Karpas-422 (cell line): ENCODE data around the gene PIP4K2B. TPM values are rescaled to one million over a fixed set of nuclear protein-coding genes. Genes with fewer than 3 reads are reported as not detected.

Experiments used
- DNase-seq: peaks from one replicate; pipeline ENCODE4 v3.0.0-alpha.2; 2015
- H2AFZ ChIP-seq: fragments of 200-600 bp; sonication (generic); 2 replicates; pipeline ENCODE4 v1.6.1; 2014; ENCODE audit warnings: antibody characterized with exemption, low read length, mixed read lengths
- H3K27ac ChIP-seq: fragments of 200-600 bp; sonication (generic); 2 replicates; pipeline ENCODE4 v1.5.1; 2014; ENCODE audit warnings: mild to moderate bottlenecking, low read length, moderate library complexity
- H3K27me3 ChIP-seq: fragments of 200-600 bp; sonication (generic); 2 replicates; pipeline ENCODE4 v1.6.1; 2014; ENCODE audit warnings: low read length, mixed read lengths
- H3K36me3 ChIP-seq: fragments of 200-600 bp; sonication (generic); 2 replicates; pipeline ENCODE4 v1.6.1; 2014; ENCODE audit warnings: low read length, mixed read lengths; ENCODE audit not compliant: insufficient read depth
- H3K4me1 ChIP-seq: fragments of 200-600 bp; sonication (generic); 2 replicates; pipeline ENCODE4 v1.6.1; 2014; ENCODE audit warnings: mild to moderate bottlenecking, low read length, mixed read lengths
- H3K4me2 ChIP-seq: fragments of 200-600 bp; sonication (generic); 2 replicates; pipeline ENCODE4 v1.6.1; 2014; ENCODE audit warnings: low read length, low read depth, mild to moderate bottlenecking; ENCODE audit not compliant: poor library complexity, severe bottlenecking
- H3K4me3 ChIP-seq: fragments of 200-600 bp; sonication (generic); 2 replicates; pipeline ENCODE4 v1.5.1; 2014; ENCODE audit warnings: mild to moderate bottlenecking, antibody characterized with exemption, low read length, mixed read lengths
- H3K79me2 ChIP-seq: fragments of 200-600 bp; sonication (generic); 2 replicates; pipeline ENCODE4 v1.6.1; 2014; ENCODE audit warnings: mild to moderate bottlenecking, low read length, mixed read lengths
- H3K9ac ChIP-seq: fragments of 200-600 bp; sonication (generic); 2 replicates; pipeline ENCODE4 v1.6.0; 2014; ENCODE audit warnings: low read length
- H3K9me2 ChIP-seq: fragments of 200-600 bp; sonication (generic), shearing (Covaris generic); replicated peaks from 2 replicates; pipeline ENCODE4 v1.6.0; 2014; ENCODE audit warnings: mild to moderate bottlenecking, low read length, moderate library complexity; ENCODE audit not compliant: insufficient read depth
- H3K9me3 ChIP-seq: fragments of 300-700, 200-600 bp; sonication (generic); 2 replicates; pipeline ENCODE4 v1.6.1; 2014; ENCODE audit warnings: low read length, mixed read lengths
- H4K20me1 ChIP-seq: fragments of 200-600 bp; sonication (generic); 2 replicates; pipeline ENCODE4 v1.6.1; 2014; ENCODE audit warnings: mild to moderate bottlenecking, antibody characterized with exemption, low read length, low read depth; ENCODE audit not compliant: insufficient read depth
- total RNA-seq: library from RNA; depleted of rRNA; stranded (reverse); fragments of >200 nt; shearing (Covaris generic); gene quantifications from 2 replicates; pipeline ENCODE4 v1.2.3, GENCODE V29; 2014; ENCODE audit warnings: low replicate concordance

The PIP4K2B gene
- total RNA-seq, 1 experiment from 2014 or later, result 32.0 TPM

DNA sequence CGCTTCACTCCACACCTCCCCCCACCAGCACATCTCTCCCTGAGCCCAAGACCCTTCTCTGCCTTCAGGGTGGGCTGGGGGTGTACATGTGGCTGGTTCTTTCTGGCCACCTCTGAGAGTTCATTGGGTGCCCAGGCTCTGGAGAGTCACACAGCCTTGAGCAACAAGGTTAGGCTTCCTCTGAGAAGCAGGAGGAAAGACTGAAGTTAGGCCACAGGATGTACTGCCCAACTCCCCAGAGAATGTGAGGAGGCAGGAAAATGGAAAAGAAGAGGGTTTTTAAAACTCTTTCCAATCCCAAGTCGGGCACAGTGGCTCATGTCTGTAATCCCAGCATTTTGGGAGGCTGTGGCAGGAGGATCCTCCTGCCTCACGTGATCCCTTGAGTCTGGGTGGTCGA lies 58.5 kb downstream of the PIP4K2B start:
- Histone ChIP-seq H3K79me2 (no peaks in the 10 kb centered on the region), H3K4me3 (no peak overlapping the region), H3K36me3 (no peaks in the 10 kb centered on the region), H3K27me3 (no peaks in the 10 kb centered on the region), H4K20me1 (no peaks in the 10 kb centered on the region), H3K4me1 (peaks cover 5% of the 10 kb centered on the region), H3K27ac (no peak overlapping the region), H3K9me3 (no peaks in the 10 kb centered on the region), H2AFZ (no peak overlapping the region), H3K4me2 (no peak overlapping the region), H3K9ac (no peak overlapping the region), H3K9me2 (no peaks in the 10 kb centered on the region)
- no peak for DNase-seq

DNA sequence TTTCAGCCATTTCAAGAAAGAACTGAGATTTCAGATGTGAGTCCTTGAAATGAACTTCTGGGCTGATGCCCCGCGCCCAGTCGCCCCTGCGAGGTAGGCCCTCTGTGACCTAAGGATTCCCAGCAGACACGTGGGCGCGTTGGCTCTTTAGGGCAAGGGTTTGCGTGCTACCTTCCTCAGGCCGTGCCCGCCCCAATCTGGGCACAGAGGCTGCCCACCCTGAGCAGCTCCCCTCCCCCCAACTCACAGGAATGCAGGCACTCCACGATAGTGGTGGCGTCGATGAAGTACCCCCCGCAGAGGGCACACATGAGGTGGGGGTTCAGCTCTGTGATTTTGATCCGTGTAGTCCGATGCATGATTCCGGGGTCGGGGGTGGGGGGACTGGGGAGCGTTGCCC lies 59.3 kb downstream of the PIP4K2B start:
- Histone ChIP-seq H3K79me2 (no peaks in the 10 kb centered on the region), H2AFZ (no peak overlapping the region), H3K27ac (no peak overlapping the region), H3K4me1 (no peaks in the 10 kb centered on the region), H3K4me3 (no peak overlapping the region), H4K20me1 (no peaks in the 10 kb centered on the region), H3K27me3 (no peaks in the 10 kb centered on the region), H3K4me2 (no peak overlapping the region), H3K9ac (no peak overlapping the region), H3K36me3 (no peaks in the 10 kb centered on the region), H3K9me2 (no peaks in the 10 kb centered on the region), H3K9me3 (no peaks in the 10 kb centered on the region)
- no peak for DNase-seq

DNA sequence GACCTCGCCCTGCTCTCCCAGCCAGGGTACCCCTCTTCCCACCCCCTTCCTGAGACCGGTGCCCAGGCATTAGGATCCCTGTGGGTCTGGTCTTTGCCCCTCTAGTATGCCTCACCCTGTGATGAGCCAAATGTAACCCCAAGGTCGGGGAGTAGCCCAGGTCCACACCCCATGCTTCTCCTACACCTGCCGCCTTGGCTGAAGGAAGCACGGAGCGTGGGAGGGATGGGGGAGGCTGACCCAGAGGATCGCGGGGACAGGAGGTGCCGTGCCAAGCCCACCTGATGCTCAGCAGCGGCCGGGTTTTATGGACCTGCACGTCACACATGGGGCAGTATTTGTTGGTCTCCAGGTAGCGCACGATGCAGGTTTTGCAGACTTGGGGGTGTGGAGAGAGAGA lies 60.1 kb downstream of the PIP4K2B start:
- H4K20me1 ChIP-seq, result 0 out of 2 replicates have a peak, but pooled peaks cover 4% of the 10 kb centered on the region
- DNase-seq, result no peak
- H3K9me2 ChIP-seq, result no peaks in the 10 kb centered on the region
- no peaks in the 10 kb centered on the region for H3K9me3 ChIP-seq
- H3K4me1 ChIP-seq, result no peaks in the 10 kb centered on the region
- H3K36me3 ChIP-seq, result no peaks in the 10 kb centered on the region
- H3K27ac ChIP-seq, result no peak overlapping the region
- H3K4me3 ChIP-seq, result no peak overlapping the region
- H3K27me3 ChIP-seq, result no peaks in the 10 kb centered on the region
- H3K4me2 ChIP-seq, result no peak overlapping the region
- no peaks in the 10 kb centered on the region for H3K79me2 ChIP-seq
- no peak overlapping the region for H2AFZ ChIP-seq
- H3K9ac ChIP-seq, result no peak overlapping the region

DNA sequence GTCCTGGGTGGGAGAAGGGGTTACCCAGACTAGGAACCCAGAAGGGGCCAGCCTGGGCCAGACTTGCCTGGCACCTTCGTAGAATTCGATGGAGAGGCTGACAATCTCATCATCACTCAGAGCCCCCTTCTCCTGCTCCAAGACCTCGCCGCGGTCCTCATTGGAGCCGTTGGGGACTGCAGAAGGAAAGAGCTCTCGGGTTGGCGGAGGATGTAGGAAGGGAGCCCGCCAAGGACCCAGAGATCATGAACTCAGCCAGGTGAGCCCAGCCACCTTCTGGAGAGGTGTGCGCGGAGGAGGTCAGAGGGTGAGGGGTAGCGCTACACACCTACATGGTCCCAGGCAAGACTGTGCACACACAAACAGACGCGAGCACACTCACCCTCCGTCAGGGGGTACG lies 60.7 kb downstream of the PIP4K2B start:
- H3K79me2 ChIP-seq, result no peaks in the 10 kb centered on the region
- H3K4me1 ChIP-seq, result no peaks in the 10 kb centered on the region
- no peaks in the 10 kb centered on the region for H3K27me3 ChIP-seq
- H3K9me3 ChIP-seq, result no peaks in the 10 kb centered on the region
- no peaks in the 10 kb centered on the region for H3K9me2 ChIP-seq
- no peak overlapping the region for H3K4me3 ChIP-seq
- no peaks in the 10 kb centered on the region for H3K36me3 ChIP-seq
- 0 out of 2 replicates have a peak, but pooled peaks cover 6% of the 10 kb centered on the region for H4K20me1 ChIP-seq
- H2AFZ ChIP-seq, result no peak overlapping the region
- no peak overlapping the region for H3K4me2 ChIP-seq
- H3K27ac ChIP-seq, result no peak overlapping the region
- H3K9ac ChIP-seq, result no peak overlapping the region
- no peak for DNase-seq

DNA sequence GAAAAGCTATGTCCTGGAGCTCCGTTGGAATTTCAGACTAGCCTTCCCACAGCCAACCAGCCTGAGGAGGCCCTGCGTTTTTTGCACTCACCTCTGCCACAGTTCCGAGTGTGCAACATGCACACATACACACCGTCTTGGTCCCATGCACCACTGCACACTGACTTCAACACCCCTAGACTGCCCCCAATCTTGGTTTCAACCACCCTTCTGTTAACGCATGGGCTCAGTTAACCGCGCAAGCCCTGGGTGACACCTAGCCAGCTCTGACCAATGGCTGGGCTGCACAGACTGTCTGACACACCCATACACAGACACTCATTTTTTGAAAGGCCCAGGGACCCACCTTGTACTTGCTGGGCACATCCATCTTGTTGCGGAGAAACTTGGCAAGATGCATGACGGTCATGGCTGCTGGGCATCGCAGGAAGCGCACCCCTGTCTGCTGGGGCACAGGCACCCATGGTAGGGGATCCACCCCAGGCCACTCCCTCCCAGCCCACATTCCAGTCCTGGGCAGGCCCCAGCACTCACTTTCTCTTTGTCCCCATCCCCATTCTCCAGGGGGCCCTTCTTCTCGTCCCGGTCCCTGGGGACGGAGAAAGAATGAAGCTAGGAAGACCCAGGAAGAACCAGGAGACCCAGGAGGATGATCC lies 61.2 kb downstream of the PIP4K2B start:
- no peaks in the 10 kb centered on the region for H3K9me2 ChIP-seq
- no peak overlapping the region for H2AFZ ChIP-seq
- H3K4me3 ChIP-seq, result no peak overlapping the region
- H3K9me3 ChIP-seq, result no peaks in the 10 kb centered on the region
- H3K4me2 ChIP-seq, result no peak overlapping the region
- H3K79me2 ChIP-seq, result no peaks in the 10 kb centered on the region
- no peak overlapping the region for H3K27ac ChIP-seq
- no peaks in the 10 kb centered on the region for H3K27me3 ChIP-seq
- no peaks in the 10 kb centered on the region for H3K4me1 ChIP-seq
- DNase-seq, result no peak
- no peak overlapping the region for H3K9ac ChIP-seq
- H4K20me1 ChIP-seq, result 0 out of 2 replicates have a peak, but pooled peaks cover 6% of the 10 kb centered on the region
- no peaks in the 10 kb centered on the region for H3K36me3 ChIP-seq

DNA sequence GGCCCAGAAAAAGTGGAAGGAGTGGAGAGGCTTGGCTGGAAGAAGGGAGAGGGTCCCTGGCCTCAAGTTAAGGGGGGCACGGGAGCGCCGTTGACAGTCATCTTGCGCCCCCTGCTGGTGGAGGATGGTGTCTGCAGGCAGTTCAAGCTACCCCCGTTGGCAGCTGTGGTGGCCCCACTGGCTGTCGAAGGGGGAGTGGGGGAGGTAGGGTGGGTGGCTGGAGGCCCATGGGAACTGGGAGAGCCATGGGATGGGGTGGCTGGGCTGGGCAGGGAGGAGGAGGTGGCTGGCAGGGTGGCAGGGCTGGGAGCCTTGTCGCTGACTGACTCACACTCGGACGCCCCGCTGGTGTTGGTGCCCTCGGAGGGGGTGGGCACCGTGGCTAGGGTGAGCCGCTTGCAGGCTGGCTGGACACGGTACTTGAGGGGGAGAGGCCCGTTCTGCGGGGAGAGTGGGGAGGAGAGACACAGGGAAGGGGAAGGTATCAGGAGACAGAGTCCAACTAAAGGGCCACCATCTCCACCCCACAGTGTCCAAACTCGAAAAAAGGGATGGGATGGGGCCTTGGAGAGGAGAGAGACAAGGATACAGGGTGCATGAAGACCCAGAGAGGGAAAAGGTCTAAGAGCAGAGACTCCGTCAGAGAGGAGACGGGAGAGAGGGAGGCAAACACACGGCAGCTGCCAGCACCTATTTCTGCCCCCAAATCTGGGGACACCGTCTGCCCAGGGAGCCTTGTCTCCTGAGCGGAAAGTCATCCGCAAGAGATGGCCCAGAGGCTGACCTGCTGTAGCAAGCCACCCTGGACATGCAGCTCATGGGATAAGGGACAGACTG lies 64.0 kb downstream of the PIP4K2B start:
- Histone ChIP-seq H3K9me2 (no peaks in the 10 kb centered on the region), H4K20me1 (0 out of 2 replicates have a peak, but pooled peaks cover 6% of the 10 kb centered on the region), H3K79me2 (peaks cover 14% of the 10 kb centered on the region), H3K9me3 (no peaks in the 10 kb centered on the region), H3K27ac (no peak overlapping the region), H3K4me1 (peaks cover 15% of the 10 kb centered on the region), H3K4me3 (no peak overlapping the region), H3K27me3 (no peaks in the 10 kb centered on the region), H2AFZ (no peak overlapping the region), H3K36me3 (no peaks in the 10 kb centered on the region), H3K4me2 (no peak overlapping the region), H3K9ac (no peak overlapping the region)
- DNase-seq, result peak; percentile 84

DNA sequence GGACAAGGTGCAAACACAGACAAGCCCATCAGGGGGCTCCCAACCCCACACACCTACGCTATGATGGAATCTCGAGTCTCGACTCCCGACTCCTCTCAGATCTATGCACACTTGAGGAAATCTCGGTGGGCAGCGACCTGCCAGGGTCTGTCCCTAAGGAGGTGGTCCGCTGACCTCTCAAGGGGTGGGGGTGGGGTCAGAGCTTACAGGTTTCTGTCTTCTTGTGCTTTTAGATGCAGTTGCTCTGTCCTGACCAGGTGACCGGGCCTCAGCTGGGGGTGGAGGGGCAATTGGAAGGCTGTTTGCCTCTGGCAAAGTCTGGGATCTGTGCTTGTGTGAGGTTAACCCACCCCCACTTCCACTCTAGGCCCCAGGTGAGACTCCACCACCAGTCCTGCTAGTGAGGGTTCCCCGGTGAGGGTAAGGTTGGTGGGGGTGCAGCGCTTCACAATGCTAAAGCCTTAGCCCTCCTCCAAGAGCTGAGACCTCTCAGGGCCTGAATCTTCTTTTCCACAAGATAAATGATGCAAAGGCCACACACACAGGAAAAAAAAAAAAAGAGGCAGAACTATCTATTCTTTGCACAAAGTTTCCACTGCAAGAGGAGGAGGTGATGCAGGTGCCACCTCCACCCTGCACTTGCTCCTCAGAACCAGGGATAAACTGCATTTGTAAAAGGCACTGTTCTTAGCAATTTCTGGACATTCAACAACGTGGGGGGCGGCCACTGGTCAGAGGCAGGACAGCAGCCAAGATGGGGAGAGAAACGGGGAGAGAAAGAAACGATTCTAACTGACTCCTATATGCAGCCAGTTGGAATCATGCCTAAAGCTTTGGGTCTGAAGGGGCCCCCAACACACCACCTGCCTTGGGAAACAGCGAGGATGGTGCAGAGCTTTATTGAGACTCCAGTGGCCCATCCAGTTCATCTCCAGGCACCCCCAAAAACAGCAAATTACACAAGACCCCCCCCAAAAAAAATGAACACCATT lies 65.1 kb downstream of the PIP4K2B start:
- no peaks in the 10 kb centered on the region for H3K27me3 ChIP-seq
- no peak overlapping the region for H3K4me3 ChIP-seq
- no peak overlapping the region for H3K4me2 ChIP-seq
- H3K4me1 ChIP-seq, result peaks cover 20% of the 10 kb centered on the region
- no peak overlapping the region for H2AFZ ChIP-seq
- H3K36me3 ChIP-seq, result no peaks in the 10 kb centered on the region
- H4K20me1 ChIP-seq, result 0 out of 2 replicates have a peak, but pooled peaks cover 6% of the 10 kb centered on the region
- no peak overlapping the region for H3K9ac ChIP-seq
- peaks cover 15% of the 10 kb centered on the region for H3K79me2 ChIP-seq
- no peak overlapping the region for H3K27ac ChIP-seq
- peak; percentile 76 for DNase-seq
- H3K9me3 ChIP-seq, result no peaks in the 10 kb centered on the region
- no peaks in the 10 kb centered on the region for H3K9me2 ChIP-seq
